Measurements from ENCODE around the gene FHOD1.

Gene FHOD1

DNA sequence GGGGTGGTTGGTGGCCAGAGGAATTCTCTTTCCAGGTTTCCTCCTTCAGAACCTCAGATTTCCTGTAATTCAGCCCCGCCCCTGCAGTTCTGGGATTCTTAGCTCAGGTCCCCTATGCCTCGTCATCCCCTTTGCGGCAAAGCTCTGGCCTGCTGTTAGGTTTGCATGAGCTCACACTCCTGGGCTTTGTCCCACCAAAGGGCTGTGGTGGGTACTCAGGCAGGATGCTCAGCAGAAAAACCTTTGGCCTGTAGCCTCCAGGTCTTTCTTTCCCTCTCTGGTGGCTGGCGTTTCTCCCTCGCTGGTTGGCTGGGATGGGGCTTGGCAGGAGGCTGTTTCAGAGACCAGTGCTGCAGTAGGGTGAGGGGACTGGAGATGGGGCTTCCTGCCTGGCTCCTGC lies 22.5 kb upstream of the FHOD1 start:
- H3K27me3 ChIP-seq (replicated peaks; ENCODE audit: control insufficient read depth, insufficient read depth, low read length), result no peaks in the 10 kb centered on the region
- no peak for DNase-seq (ENCODE audit: extremely low read depth, insufficient read length)
- H3K36me3 ChIP-seq (ENCODE audit: control insufficient read depth, insufficient read depth, low read length), result no peaks in the 10 kb centered on the region
- TF ChIP-seq, protein P1, sequence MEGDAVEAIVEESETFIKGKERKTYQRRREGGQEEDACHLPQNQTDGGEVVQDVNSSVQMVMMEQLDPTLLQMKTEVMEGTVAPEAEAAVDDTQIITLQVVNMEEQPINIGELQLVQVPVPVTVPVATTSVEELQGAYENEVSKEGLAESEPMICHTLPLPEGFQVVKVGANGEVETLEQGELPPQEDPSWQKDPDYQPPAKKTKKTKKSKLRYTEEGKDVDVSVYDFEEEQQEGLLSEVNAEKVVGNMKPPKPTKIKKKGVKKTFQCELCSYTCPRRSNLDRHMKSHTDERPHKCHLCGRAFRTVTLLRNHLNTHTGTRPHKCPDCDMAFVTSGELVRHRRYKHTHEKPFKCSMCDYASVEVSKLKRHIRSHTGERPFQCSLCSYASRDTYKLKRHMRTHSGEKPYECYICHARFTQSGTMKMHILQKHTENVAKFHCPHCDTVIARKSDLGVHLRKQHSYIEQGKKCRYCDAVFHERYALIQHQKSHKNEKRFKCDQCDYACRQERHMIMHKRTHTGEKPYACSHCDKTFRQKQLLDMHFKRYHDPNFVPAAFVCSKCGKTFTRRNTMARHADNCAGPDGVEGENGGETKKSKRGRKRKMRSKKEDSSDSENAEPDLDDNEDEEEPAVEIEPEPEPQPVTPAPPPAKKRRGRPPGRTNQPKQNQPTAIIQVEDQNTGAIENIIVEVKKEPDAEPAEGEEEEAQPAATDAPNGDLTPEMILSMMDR (IDR thresholded peaks at IDR 0.05; ENCODE audit: insufficient read depth, low read length, poor library complexity, severe bottlenecking), result no peak
- no peak overlapping the region for H3K4me3 ChIP-seq (replicated peaks; ENCODE audit: low read depth, low read length)

DNA sequence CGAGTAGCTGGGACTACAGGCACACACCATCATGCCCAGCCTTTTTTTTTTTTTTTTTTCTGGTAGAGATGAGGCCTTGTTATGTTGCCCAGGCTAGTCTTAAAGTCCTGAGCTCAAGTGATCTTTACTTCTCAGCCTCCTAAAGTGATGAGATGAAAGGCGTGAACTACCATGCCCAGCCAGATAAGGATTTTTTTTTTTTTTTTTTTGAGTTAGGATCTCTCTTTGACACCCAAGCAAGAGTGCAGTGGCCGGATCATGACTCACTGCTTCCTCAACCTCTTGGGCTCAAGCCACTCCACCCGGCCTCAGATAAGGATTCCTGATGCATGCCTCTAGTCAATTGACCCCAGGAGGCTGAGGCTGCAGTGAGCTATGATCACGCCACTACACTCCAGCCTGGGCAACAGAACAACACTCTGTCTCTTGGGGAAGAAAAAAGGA lies 20.9 kb upstream of the FHOD1 start:
- Histone ChIP-seq H3K27me3 (replicated peaks; ENCODE audit: control insufficient read depth, insufficient read depth, low read length) (no peaks in the 10 kb centered on the region), H3K4me3 (replicated peaks; ENCODE audit: low read depth, low read length) (no peak overlapping the region), H3K36me3 (ENCODE audit: control insufficient read depth, insufficient read depth, low read length) (no peaks in the 10 kb centered on the region)
- DNase-seq (ENCODE audit: extremely low read depth, insufficient read length), result no peak
- TF ChIP-seq, protein P1 (IDR thresholded peaks at IDR 0.05; ENCODE audit: insufficient read depth, low read length, poor library complexity, severe bottlenecking), result no peak

DNA sequence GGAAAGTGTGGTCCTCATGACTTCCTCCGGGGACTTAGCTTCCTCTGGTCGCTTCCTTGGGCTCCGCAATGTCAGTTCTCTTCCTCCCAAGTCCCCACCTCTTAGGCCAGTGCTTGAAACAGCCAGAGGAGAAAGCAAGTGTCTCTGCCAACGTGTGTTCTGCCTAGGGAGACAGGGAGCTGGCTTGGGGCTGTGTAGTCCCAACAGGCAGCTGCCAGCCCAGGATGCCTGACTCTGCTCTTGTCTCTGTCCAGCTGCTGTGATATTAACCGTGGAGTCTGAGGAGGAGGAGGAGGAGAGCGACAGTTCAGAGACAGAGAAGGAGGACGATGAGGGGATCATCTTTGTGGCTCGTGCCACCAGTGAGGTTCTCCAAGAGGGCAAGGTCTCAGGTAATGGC lies 18.6 kb upstream of the FHOD1 start:
- no peak for DNase-seq (ENCODE audit: extremely low read depth, insufficient read length)
- Histone ChIP-seq H3K27me3 (replicated peaks; ENCODE audit: control insufficient read depth, insufficient read depth, low read length) (no peaks in the 10 kb centered on the region), H3K4me3 (replicated peaks; ENCODE audit: low read depth, low read length) (no peak overlapping the region), H3K36me3 (ENCODE audit: control insufficient read depth, insufficient read depth, low read length) (no peaks in the 10 kb centered on the region)
- TF ChIP-seq, protein P1 (IDR thresholded peaks at IDR 0.05; ENCODE audit: insufficient read depth, low read length, poor library complexity, severe bottlenecking), result no peak

DNA sequence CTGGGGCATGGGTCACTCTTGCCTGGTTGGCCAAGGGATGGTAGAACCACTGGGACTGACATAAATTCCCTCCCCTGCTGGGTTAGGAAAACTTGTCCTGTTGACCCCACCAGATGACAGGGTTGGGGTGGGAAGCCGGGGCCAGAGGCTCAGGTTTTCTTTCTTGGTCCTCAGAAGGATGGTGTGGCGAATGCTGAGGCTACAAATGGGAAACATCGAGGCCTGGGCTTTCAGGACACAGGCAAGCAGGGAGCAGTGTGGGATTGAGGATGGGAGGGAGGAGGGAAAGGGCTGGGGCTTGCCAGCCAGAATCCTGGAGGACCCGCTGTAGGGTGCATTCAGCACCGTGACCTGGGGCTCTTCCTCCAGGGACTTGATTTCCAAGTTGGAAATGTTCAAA lies 17.6 kb upstream of the FHOD1 start:
- Histone ChIP-seq H3K27me3 (replicated peaks; ENCODE audit: control insufficient read depth, insufficient read depth, low read length) (no peaks in the 10 kb centered on the region), H3K36me3 (ENCODE audit: control insufficient read depth, insufficient read depth, low read length) (no peaks in the 10 kb centered on the region), H3K4me3 (replicated peaks; ENCODE audit: low read depth, low read length) (no peak overlapping the region)
- TF ChIP-seq, protein P1 (IDR thresholded peaks at IDR 0.05; ENCODE audit: insufficient read depth, low read length, poor library complexity, severe bottlenecking), result no peak
- no peak for DNase-seq (ENCODE audit: extremely low read depth, insufficient read length)

DNA sequence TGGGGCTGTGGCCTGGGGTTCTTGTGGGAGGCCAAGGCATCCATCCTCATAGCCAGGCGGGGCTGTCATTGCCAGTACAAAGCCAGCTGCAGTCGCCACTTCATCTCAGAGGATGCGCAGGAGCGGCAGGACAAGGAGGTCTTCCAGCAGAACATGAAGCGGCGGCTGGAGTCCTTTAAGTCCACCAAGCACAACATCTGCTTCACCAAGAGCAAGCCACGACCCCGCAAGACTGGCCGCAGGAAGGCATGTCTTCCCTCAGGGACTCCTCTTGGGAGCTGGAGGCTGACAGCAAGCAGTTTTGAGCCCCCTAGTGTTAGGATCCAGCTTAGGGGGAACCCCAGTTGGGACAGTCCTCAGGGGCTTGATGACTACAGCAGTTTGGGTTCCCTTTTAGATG lies 17.0 kb upstream of the FHOD1 start:
- Histone ChIP-seq H3K27me3 (replicated peaks; ENCODE audit: control insufficient read depth, insufficient read depth, low read length) (no peaks in the 10 kb centered on the region), H3K4me3 (replicated peaks; ENCODE audit: low read depth, low read length) (no peak overlapping the region), H3K36me3 (ENCODE audit: control insufficient read depth, insufficient read depth, low read length) (no peaks in the 10 kb centered on the region)
- DNase-seq (ENCODE audit: extremely low read depth, insufficient read length), result no peak
- TF ChIP-seq, protein P1 (IDR thresholded peaks at IDR 0.05; ENCODE audit: insufficient read depth, low read length, poor library complexity, severe bottlenecking), result peak; percentile 21

DNA sequence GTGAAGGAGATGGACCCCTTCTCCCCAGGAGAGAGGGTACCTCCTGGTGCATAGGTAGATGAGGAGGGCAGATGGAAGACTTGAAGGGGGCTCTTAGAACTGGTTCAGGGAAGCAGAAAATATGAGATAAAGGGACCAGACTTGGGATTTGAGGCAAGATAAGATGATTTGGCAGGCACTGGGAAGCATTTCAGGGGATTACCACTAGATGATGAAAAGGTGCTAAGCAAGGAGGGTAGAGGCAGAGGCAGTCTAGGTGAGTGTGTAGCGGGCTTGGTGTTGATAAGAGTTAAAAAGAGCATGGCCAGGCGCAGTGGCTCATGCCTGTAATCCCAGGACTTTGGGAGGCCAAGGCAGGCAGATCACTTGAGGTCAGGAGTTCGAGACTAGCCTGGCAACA lies 15.9 kb upstream of the FHOD1 start:
- no peaks in the 10 kb centered on the region for H3K36me3 ChIP-seq (ENCODE audit: control insufficient read depth, insufficient read depth, low read length)
- DNase-seq (ENCODE audit: extremely low read depth, insufficient read length), result no peak
- TF ChIP-seq, protein P1 (IDR thresholded peaks at IDR 0.05; ENCODE audit: insufficient read depth, low read length, poor library complexity, severe bottlenecking), result no peak
- H3K27me3 ChIP-seq (replicated peaks; ENCODE audit: control insufficient read depth, insufficient read depth, low read length), result no peaks in the 10 kb centered on the region
- H3K4me3 ChIP-seq (replicated peaks; ENCODE audit: low read depth, low read length), result no peak overlapping the region
